Fibroblast of lung (primary cell): Measurements from ENCODE around the gene SPTBN1. TPM values are rescaled to one million over a fixed set of nuclear protein-coding genes. Genes with fewer than 3 reads are reported as not detected.
"Not testable (repeated sequence)": the region's sequence is repeated elsewhere in the genome, so short reads cannot be mapped to it uniquely, and the experiment has no call there.

ENCODE experiments used
- DNase-seq, 2 donors: peaks; one replicate each; pipeline versions ENCODE4 v3.0.0 to v3.0.0-alpha.2; 2010; ENCODE audit warnings: low read depth in 2 of 2
- H2AFZ ChIP-seq: 2 replicates; pipeline ENCODE4 v1.5.1; 2012; ENCODE audit warnings: low read length, control low read depth, inconsistent platforms
- H3K27ac ChIP-seq: 2 replicates; pipeline ENCODE4 v1.5.1; 2011; ENCODE audit warnings: low read length, control low read depth; ENCODE audit not compliant: insufficient read depth
- H3K27me3 ChIP-seq: 2 replicates; pipeline ENCODE4 v1.5.1; 2011; ENCODE audit warnings: mild to moderate bottlenecking, low read length; ENCODE audit not compliant: control insufficient read depth, insufficient read depth
- H3K36me3 ChIP-seq: 2 replicates; pipeline ENCODE4 v1.5.1; 2011; ENCODE audit warnings: low read length; ENCODE audit not compliant: control insufficient read depth, insufficient read depth
- H3K4me1 ChIP-seq: 2 replicates; pipeline ENCODE4 v1.5.1; 2011; ENCODE audit warnings: low read length; ENCODE audit not compliant: control insufficient read depth, insufficient read depth; ENCODE audit errors: extremely low read depth
- H3K4me2 ChIP-seq: 2 replicates; pipeline ENCODE4 v1.5.1; 2011; ENCODE audit warnings: low read length, control low read depth; ENCODE audit not compliant: insufficient read depth; ENCODE audit errors: extremely low read depth
- H3K4me3 ChIP-seq, 4 experiments: fragments of 200-600 bp in 1 of 4; sonication (generic) in 1 of 4; replicated peaks in 1 of 4; 2 replicates each; pipeline ENCODE4 v1.5.1; 2011 to 2016; ENCODE audit warnings: low read length in 4 of 4, low read depth in 3 of 4, mild to moderate bottlenecking in 3 of 4, control low read depth in 2 of 4, inconsistent platforms in 1 of 4, mixed read lengths in 1 of 4; ENCODE audit not compliant: insufficient read depth in 1 of 4; ENCODE audit errors: control extremely low read depth in 1 of 4
- H3K79me2 ChIP-seq: 2 replicates; pipeline ENCODE4 v1.5.1; 2012; ENCODE audit warnings: mild to moderate bottlenecking, low read length, inconsistent platforms; ENCODE audit not compliant: control insufficient read depth, insufficient read depth
- H3K9ac ChIP-seq: 2 replicates; pipeline ENCODE4 v1.5.1; 2011; ENCODE audit warnings: mild to moderate bottlenecking, low read length, control low read depth; ENCODE audit not compliant: insufficient read depth
- H3K9me3 ChIP-seq: 2 replicates; pipeline ENCODE4 v1.5.1; 2012; ENCODE audit warnings: low read depth, low read length; ENCODE audit not compliant: control insufficient read depth, insufficient read depth
- H4K20me1 ChIP-seq: 2 replicates; pipeline ENCODE4 v1.5.1; 2011; ENCODE audit warnings: low read length; ENCODE audit not compliant: control insufficient read depth, insufficient read depth; ENCODE audit errors: extremely low read depth
- EZH2 ChIP-seq: IDR thresholded peaks from 2 replicates; pipeline ENCODE4 v1.5.1; 2012; ENCODE audit warnings: low read length, control low read depth, mild to moderate bottlenecking; ENCODE audit errors: missing control alignments
- polyA plus RNA-seq, 2 donors: library from polyadenylated mRNA; depleted of rRNA in 1 of 2; stranded (reverse) in 1 of 2; unstranded in 1 of 2; fragments of >200 nt; gene quantifications; 2 replicates each; pipeline ENCODE4 v1.2.1, GENCODE V29; 2011 to 2012; ENCODE audit warnings: missing spikeins in 1 of 2
- total RNA-seq: library from RNA; depleted of rRNA; stranded (reverse); fragments of >200 nt; gene quantifications from 2 replicates; pipeline ENCODE4 v1.2.1, GENCODE V29; 2014
- TF ChIP-seq, protein P1 (sequence below), 2 donors: IDR thresholded peaks in 1 of 2; conservative IDR thresholded peaks in 1 of 2; 1 replicate in 1 of 2; 2 replicates in 1 of 2; pipeline ENCODE4 v1.5.1; 2011 to 2012; ENCODE audit warnings: low read length in 2 of 2, control low read depth in 1 of 2, inconsistent platforms in 1 of 2, low read depth in 1 of 2, mild to moderate bottlenecking in 1 of 2

The SPTBN1 gene
- total and polyA plus RNA-seq, 2 donors (not counting 1 experiment from before 2014, with no cell fraction given) = 123 to 325 TPM

DNA sequence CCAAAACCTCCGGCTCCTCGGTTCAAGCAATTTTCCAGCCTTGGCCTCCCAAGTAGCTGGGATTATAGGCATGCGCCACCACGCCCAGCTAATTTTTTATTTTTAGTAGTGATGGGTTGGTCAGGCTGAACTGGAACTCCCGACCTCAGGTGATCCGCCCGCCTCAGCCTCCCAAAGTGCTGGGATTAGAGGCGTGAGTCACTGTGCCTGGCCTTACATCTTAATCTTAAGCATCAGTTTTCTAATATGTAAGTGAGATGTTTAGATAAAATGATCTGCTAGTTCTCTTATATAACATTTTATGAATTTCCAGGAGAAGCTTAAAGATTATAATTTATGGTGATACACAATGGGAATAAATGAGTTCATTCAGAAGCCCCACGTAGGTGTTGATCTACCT is 69.2 kb downstream of the SPTBN1 start:
- Histone ChIP-seq H3K4me1 (peaks cover 11% of the 10 kb centered on the region), H3K4me3 (no peak overlapping the region), H3K79me2 (peaks cover 58% of the 10 kb centered on the region), H4K20me1 (no peaks in the 10 kb centered on the region), H3K9ac (no peak overlapping the region), H3K9me3 (no peaks in the 10 kb centered on the region), H3K27me3 (no peaks in the 10 kb centered on the region), H3K36me3 (peaks cover 11% of the 10 kb centered on the region), H3K27ac (no peak overlapping the region), H3K4me2 (no peak overlapping the region), H2AFZ (no peak overlapping the region)
- no peak for DNase-seq
- TF ChIP-seq EZH2 = no peak
- TF ChIP-seq, protein P1, sequence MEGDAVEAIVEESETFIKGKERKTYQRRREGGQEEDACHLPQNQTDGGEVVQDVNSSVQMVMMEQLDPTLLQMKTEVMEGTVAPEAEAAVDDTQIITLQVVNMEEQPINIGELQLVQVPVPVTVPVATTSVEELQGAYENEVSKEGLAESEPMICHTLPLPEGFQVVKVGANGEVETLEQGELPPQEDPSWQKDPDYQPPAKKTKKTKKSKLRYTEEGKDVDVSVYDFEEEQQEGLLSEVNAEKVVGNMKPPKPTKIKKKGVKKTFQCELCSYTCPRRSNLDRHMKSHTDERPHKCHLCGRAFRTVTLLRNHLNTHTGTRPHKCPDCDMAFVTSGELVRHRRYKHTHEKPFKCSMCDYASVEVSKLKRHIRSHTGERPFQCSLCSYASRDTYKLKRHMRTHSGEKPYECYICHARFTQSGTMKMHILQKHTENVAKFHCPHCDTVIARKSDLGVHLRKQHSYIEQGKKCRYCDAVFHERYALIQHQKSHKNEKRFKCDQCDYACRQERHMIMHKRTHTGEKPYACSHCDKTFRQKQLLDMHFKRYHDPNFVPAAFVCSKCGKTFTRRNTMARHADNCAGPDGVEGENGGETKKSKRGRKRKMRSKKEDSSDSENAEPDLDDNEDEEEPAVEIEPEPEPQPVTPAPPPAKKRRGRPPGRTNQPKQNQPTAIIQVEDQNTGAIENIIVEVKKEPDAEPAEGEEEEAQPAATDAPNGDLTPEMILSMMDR (conservative IDR thresholded peaks at IDR 0.05 in 1 of 2, IDR thresholded peaks at IDR 0.05 in 1 of 2; ENCODE audit: low read depth in 1 of 2, low read length in 2 of 2) = no peak

DNA sequence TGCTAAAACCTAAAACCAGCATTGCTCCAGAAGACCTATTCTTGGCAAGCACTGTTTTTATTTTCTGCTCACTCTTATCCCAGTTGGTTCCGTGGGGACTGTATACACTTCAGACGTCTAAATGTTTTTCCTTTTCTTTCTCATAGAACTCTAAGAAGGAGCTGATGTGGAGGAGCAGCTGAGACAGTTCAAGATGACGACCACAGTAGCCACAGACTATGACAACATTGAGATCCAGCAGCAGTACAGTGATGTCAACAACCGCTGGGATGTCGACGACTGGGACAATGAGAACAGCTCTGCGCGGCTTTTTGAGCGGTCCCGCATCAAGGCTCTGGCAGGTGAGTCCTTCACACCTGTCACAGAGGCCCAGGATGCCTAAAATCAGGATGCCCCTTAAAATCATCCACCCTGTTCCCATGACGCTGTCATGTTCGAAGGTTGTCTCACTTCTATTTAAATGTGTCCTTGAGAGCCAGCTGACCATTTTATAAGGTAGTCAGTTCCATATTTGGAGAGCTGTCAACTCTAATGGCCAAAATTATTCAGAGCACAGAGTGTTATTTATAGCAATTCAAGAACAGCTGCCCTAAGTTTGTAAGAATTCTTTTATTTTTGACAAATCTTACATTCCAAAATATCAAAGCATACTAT is 70.2 kb downstream of the SPTBN1 start:
- no peaks in the 10 kb centered on the region for H4K20me1 ChIP-seq
- peaks cover 62% of the 10 kb centered on the region for H3K79me2 ChIP-seq
- TF ChIP-seq, protein P1 (conservative IDR thresholded peaks at IDR 0.05 in 1 of 2, IDR thresholded peaks at IDR 0.05 in 1 of 2; ENCODE audit: low read depth in 1 of 2, low read length in 2 of 2) = no peak
- no peak for TF ChIP-seq EZH2
- no peak overlapping the region for H3K4me2 ChIP-seq
- no peak for DNase-seq
- H3K4me1 ChIP-seq = peaks cover 14% of the 10 kb centered on the region
- H3K27ac ChIP-seq = no peak overlapping the region
- no peaks in the 10 kb centered on the region for H3K27me3 ChIP-seq
- no peak overlapping the region for H3K4me3 ChIP-seq
- no peak overlapping the region for H2AFZ ChIP-seq
- no peaks in the 10 kb centered on the region for H3K9me3 ChIP-seq
- peaks cover 15% of the 10 kb centered on the region for H3K36me3 ChIP-seq
- H3K9ac ChIP-seq = no peak overlapping the region

DNA sequence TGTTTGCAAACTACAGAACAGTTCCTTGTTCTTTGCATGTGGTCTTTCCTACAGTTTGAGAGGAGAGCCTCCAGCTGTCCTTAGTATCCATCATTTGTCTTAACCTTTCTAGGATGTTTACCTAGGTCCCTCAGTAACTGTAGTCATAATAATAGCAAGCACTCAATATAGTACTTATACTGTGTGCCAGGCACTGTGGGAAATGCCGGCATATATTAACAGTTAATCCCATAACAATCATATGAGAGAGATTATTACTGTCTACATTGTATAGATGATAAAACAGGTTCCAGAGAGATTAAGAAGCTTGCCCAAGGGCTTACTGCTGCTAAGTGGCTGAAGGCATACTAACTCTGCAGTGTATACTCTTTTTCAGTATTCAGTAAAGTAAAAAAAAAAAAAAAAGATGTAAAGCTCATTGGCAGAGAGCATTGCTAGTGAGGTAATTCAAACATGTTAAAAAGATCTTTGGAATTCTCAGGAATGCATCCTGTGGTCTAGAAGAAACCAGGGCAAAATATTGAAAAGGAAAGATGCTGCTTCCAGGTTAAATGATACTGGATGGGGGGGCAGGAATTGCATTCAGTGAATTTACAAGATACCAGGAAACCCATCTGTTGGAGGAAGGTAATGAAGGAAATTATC is 72.3 kb downstream of the SPTBN1 start:
- Histone ChIP-seq H3K9ac (no peak overlapping the region), H3K79me2 (peaks cover 50% of the 10 kb centered on the region), H3K4me1 (peaks cover 18% of the 10 kb centered on the region), H2AFZ (no peak overlapping the region), H3K4me2 (no peak overlapping the region), H3K27ac (no peak overlapping the region), H3K36me3 (peaks cover 16% of the 10 kb centered on the region), H3K9me3 (no peaks in the 10 kb centered on the region), H3K27me3 (no peaks in the 10 kb centered on the region), H4K20me1 (no peaks in the 10 kb centered on the region), H3K4me3 (no peak overlapping the region)
- DNase-seq = peak in 1 of 2 donors; percentile 83
- no peak for TF ChIP-seq EZH2
- TF ChIP-seq, protein P1 (conservative IDR thresholded peaks at IDR 0.05 in 1 of 2, IDR thresholded peaks at IDR 0.05 in 1 of 2; ENCODE audit: low read depth in 1 of 2, low read length in 2 of 2) = no peak

DNA sequence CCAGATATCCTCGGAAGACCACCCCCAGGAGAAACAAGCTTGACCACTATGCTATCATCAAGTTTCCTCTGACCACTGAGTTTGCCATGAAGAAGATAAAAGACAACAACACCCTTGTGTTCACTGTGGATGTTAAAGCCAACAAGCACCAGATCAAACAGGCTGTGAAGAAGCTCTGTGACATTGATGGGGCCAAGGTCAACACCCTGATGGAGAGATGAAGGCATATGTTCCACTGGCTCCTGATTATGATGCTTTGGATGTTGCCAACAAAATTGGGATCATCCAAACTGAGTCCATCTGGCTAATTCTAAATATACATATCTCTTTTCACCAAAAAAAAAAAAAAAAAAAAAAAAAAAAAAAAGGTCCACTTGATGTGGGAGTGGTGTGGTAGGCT is 73.4 kb downstream of the SPTBN1 start:
- not testable (repeated sequence) for H3K4me2 ChIP-seq, H2AFZ ChIP-seq, H3K9me3 ChIP-seq, H3K9ac ChIP-seq, H4K20me1 ChIP-seq, H3K27ac ChIP-seq, H3K27me3 ChIP-seq, DNase-seq, H3K4me3 ChIP-seq
- Histone ChIP-seq H3K79me2 (peaks cover 47% of the 10 kb centered on the region), H3K36me3 (peaks cover 17% of the 10 kb centered on the region), H3K4me1 (peaks cover 12% of the 10 kb centered on the region)
